CD8-positive, alpha-beta memory T cell (primary cell): ENCODE measurements around the gene ANKS6. TPM values are rescaled to one million over a fixed set of nuclear protein-coding genes. Genes with fewer than 3 reads are reported as not detected.

ENCODE experiments used
- CTCF ChIA-PET: fragments of 350-600 bp; sonication (Branson Sonifier 250); formaldehyde crosslinking; loops from one replicate; lab custom pipeline; 2021; ENCODE audit warnings: antibody characterized with exemption; lab: Charles Lee
- POLR2A ChIA-PET: fragments of 350-600 bp; sonication (Branson Sonifier 250); formaldehyde crosslinking; loops from one replicate; lab custom pipeline; 2021; ENCODE audit warnings: antibody characterized with exemption; lab: Charles Lee
- DNase-seq, 5 donors: peaks; one replicate each; pipeline versions ENCODE4 v3.0.0 to v3.0.0-alpha.2; 2020 to 2022; ENCODE audit warnings: mixed read lengths in 1 of 5
- H3K27ac ChIP-seq: one replicate; pipeline ENCODE4 v1.7.0; 2013; ENCODE audit warnings: low read depth, mild to moderate bottlenecking, low read length, moderate library complexity
- H3K27me3 ChIP-seq: 2 replicates; pipeline ENCODE4 v1.7.0; 2013; ENCODE audit warnings: low read length, mild to moderate bottlenecking; ENCODE audit not compliant: insufficient read depth, poor library complexity, severe bottlenecking
- H3K36me3 ChIP-seq: 2 replicates; pipeline ENCODE4 v1.7.0; 2013; ENCODE audit warnings: mild to moderate bottlenecking, low read length, moderate library complexity; ENCODE audit not compliant: insufficient read depth
- H3K4me1 ChIP-seq: 2 replicates; pipeline ENCODE4 v1.7.0; 2013; ENCODE audit warnings: mild to moderate bottlenecking, low read length, moderate library complexity; ENCODE audit not compliant: insufficient read depth
- H3K4me3 ChIP-seq: 2 replicates; pipeline ENCODE4 v1.7.0; 2013; ENCODE audit warnings: mild to moderate bottlenecking, low read length
- H3K9me3 ChIP-seq: 2 replicates; pipeline ENCODE4 v1.7.0; 2013; ENCODE audit warnings: mild to moderate bottlenecking, low read length
- H3K27ac Mint-ChIP-seq, 8 donors: one replicate each; pipeline ENCODE4 v1.8.0; 2020 to 2021; ENCODE audit warnings: mixed read lengths in 8 of 8, mild to moderate bottlenecking in 6 of 8, inconsistent platforms in 3 of 8, moderate library complexity in 3 of 8
- H3K27me3 Mint-ChIP-seq, 2 donors: one replicate each; pipeline ENCODE4 v1.8.0; 2020 to 2021; ENCODE audit warnings: mixed read lengths in 2 of 2, mild to moderate bottlenecking in 1 of 2, moderate library complexity in 1 of 2
- H3K36me3 Mint-ChIP-seq, 3 donors: one replicate each; pipeline ENCODE4 v1.8.0; 2020 to 2021; ENCODE audit warnings: mixed read lengths in 3 of 3, inconsistent platforms in 1 of 3, mild to moderate bottlenecking in 1 of 3
- H3K4me1 Mint-ChIP-seq, 3 donors: one replicate each; pipeline ENCODE4 v1.8.0; 2020 to 2021; ENCODE audit warnings: mixed read lengths in 3 of 3, inconsistent platforms in 1 of 3, mild to moderate bottlenecking in 1 of 3
- H3K4me3 Mint-ChIP-seq, 7 donors: one replicate each; pipeline ENCODE4 v1.8.0; 2020 to 2021; ENCODE audit warnings: mixed read lengths in 7 of 7, mild to moderate bottlenecking in 6 of 7, moderate library complexity in 4 of 7, inconsistent platforms in 2 of 7
- H3K9me3 Mint-ChIP-seq, 5 donors: one replicate each; pipeline ENCODE4 v1.8.0; 2020 to 2022; ENCODE audit warnings: mixed read lengths in 5 of 5, mild to moderate bottlenecking in 3 of 5, moderate library complexity in 2 of 5, inconsistent platforms in 1 of 5
- polyA plus RNA-seq: library from polyadenylated mRNA; unstranded; fragments of 300-500 nt; fragmentation: Illumina TruSeq; gene quantifications from one replicate; pipeline ENCODE4 v1.2.3, GENCODE V29; 2021
- total RNA-seq, 2 experiments: library from RNA; stranded (reverse); gene quantifications; one replicate each; pipeline ENCODE4 v1.2.3, GENCODE V29; 2021

ANKS6 gene
- total and polyA plus RNA-seq, 3 experiments from 2014 or later = 9.0 to 17.5 (median 16.8) TPM

DNA sequence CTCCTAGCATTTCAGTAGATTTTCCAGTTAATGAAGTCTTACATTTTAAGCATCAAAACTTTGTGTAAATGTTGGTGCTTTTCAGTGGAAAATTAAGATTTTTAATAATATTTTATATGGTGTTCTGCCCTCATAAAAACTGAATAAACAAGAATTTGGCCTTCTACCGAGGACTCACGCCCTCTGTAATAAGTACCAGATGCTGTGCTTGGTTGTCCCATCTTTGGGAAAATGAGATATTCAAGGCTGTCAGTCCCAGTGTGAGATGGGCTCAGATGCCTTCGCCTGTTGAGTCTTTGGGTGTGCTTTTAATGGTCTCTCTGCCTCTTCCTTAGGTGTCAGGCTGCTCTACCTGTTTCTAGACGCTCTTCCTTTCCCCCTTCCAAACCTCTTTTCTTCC lies 39.9 kb upstream of the ANKS6 start:
- Histone ChIP-seq H3K4me3 (no peak overlapping the region), H3K27ac (no peak overlapping the region), H3K27me3 (no peaks in the 10 kb centered on the region), H3K36me3 (peaks cover 3% of the 10 kb centered on the region), H3K4me1 (no peaks in the 10 kb centered on the region), H3K9me3 (no peaks in the 10 kb centered on the region)
- Mint-ChIP-seq H3K9me3 (no peaks in the 10 kb centered on the region), H3K27ac (no peak overlapping the region), H3K36me3 (peaks cover 4 to 66% (median 21%) of the 10 kb centered on the region in 3 donors), H3K27me3 (no peaks in the 10 kb centered on the region), H3K4me3 (no peak overlapping the region), H3K4me1 (no peaks in the 10 kb centered on the region)
- no peak for DNase-seq
- POLR2A ChIA-PET = no interaction called here
- CTCF ChIA-PET = no interaction called here

DNA sequence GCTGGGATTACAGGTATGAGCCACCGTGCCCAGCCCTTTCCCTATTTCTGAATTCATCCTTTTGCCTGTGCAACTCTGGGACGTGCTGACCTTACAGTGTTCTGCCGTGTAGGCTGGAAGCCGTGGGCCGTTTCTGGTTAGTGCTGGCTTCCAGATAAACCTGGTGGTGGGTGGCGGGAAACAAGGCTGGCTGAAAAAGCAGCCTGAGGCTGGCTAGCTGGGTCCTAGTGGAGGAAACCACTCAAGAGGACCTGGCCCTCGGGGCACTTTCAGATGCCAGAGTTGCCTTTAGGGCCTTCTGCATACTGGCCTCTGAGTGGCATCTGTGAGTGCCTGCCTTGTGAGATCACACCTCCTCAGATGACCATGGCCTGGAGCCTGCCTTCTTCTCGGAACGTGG lies 38.0 kb upstream of the ANKS6 start:
- Mint-ChIP-seq H3K9me3 (no peaks in the 10 kb centered on the region), H3K4me3 (no peak overlapping the region), H3K27me3 (no peaks in the 10 kb centered on the region), H3K36me3 (peaks cover 4 to 56% (median 23%) of the 10 kb centered on the region in 3 donors), H3K27ac (peak overlapping the region in 2 of 8 donors; percentile 37 to 44), H3K4me1 (no peaks in the 10 kb centered on the region)
- no peak overlapping the region for H3K27ac ChIP-seq
- no peak overlapping the region for H3K4me3 ChIP-seq
- ChIA-PET POLR2A (no interaction called here), CTCF (no interaction called here)
- no peaks in the 10 kb centered on the region for H3K4me1 ChIP-seq
- no peak for DNase-seq
- no peaks in the 10 kb centered on the region for H3K27me3 ChIP-seq
- H3K36me3 ChIP-seq = peaks cover 3% of the 10 kb centered on the region
- no peaks in the 10 kb centered on the region for H3K9me3 ChIP-seq

DNA sequence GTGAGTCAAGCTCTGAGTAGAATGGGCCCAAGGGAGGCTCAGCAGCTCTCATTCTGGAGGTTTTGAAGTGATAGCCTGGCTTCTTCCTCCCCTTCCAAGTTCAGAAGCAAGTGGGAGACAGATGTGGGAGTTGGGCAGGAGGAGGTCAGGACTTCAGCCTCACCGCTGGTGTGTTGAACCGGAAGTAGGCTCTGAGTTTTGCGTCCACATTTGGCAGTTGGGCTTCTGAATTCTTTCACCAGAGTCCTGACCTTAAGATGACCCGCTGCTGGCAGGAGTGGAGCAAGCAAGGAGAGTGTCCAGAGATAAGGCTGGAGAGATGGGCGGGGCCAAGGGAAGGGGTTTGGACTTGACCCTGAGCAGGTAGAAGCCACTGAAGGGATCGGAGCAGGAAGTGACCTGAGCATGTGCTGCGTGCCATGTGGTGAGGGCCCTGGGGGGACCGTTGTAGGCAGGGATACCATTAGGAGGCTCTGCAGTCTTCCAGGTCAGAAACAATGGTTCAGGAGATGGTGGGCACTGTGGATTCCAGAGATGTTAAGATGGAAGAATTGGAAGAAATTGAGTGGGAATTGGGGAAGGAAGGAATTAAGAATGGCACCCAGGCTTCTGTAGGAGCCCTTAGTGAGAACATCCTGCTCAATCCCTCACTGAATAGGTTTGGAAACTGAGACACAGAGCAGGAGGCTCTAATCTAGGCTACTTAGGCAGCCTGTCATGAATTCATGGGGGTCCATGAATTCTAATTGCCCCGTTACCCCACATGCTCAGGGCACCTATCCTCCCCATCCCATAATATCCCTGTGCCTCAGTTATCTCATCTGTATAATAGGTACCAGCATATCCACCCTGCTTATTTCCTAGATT lies 37.0 kb upstream of the ANKS6 start:
- no peaks in the 10 kb centered on the region for H3K4me1 Mint-ChIP-seq
- no peaks in the 10 kb centered on the region for H3K9me3 Mint-ChIP-seq
- POLR2A ChIA-PET = no interaction called here
- peaks cover 4 to 52% (median 23%) of the 10 kb centered on the region in 3 donors for H3K36me3 Mint-ChIP-seq
- no peaks in the 10 kb centered on the region for H3K4me1 ChIP-seq
- H3K27ac Mint-ChIP-seq = no peak overlapping the region
- no peak overlapping the region for H3K4me3 ChIP-seq
- no peaks in the 10 kb centered on the region for H3K27me3 Mint-ChIP-seq
- CTCF ChIA-PET = no interaction called here
- no peak for DNase-seq
- no peak overlapping the region for H3K4me3 Mint-ChIP-seq
- peaks cover 3% of the 10 kb centered on the region for H3K36me3 ChIP-seq
- H3K9me3 ChIP-seq = no peaks in the 10 kb centered on the region
- H3K27ac ChIP-seq = peak overlapping the region; percentile 64
- H3K27me3 ChIP-seq = no peaks in the 10 kb centered on the region

DNA sequence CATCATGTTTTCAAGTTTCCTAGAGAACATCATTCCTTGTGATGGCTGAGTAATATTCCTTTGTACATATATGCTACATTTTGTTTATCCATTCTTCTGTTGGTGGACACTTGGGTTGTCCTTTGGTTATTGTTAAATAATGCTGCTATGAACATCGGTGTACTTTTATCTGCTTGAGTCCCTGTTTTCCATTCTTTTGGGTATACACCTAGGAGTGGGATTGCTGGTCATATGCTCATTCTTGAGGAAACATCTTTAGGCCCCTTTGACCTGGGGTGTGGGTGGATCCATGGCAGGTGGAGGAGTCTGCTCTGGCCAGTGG lies 36.4 kb upstream of the ANKS6 start:
- Histone ChIP-seq H3K27ac (peak overlapping the region; percentile 64), H3K4me3 (no peak overlapping the region), H3K9me3 (no peaks in the 10 kb centered on the region), H3K27me3 (no peaks in the 10 kb centered on the region), H3K36me3 (peaks cover 3% of the 10 kb centered on the region), H3K4me1 (no peaks in the 10 kb centered on the region)
- Mint-ChIP-seq H3K4me3 (no peak overlapping the region), H3K36me3 (peaks cover 4 to 53% (median 23%) of the 10 kb centered on the region in 3 donors), H3K9me3 (no peaks in the 10 kb centered on the region), H3K27ac (peak overlapping the region in 1 of 8 donors; percentile 41), H3K27me3 (no peaks in the 10 kb centered on the region), H3K4me1 (no peaks in the 10 kb centered on the region)
- DNase-seq = no peak
- CTCF ChIA-PET = no interaction called here
- POLR2A ChIA-PET = no interaction called here

DNA sequence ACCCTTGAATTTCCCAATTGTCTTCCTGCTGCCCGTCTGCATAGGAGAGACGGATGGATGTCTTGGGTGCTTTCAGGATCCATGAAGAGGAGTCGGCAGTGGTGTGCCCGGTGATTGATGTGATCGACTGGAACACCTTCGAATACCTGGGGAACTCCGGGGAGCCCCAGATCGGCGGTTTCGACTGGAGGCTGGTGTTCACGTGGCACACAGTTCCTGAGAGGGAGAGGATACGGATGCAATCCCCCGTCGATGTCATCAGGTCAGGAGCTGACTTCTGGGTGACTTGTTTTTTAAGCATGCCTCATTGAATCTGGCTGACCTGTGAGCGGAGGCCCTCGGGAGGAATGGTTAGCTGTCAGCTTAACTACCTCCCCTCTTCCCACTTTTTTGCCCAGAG lies 35.3 kb upstream of the ANKS6 start:
- no peaks in the 10 kb centered on the region for H3K27me3 ChIP-seq
- no peak for DNase-seq
- H3K4me3 ChIP-seq = no peak overlapping the region
- no peak overlapping the region for H3K27ac ChIP-seq
- Mint-ChIP-seq H3K9me3 (no peaks in the 10 kb centered on the region), H3K4me3 (no peak overlapping the region), H3K36me3 (peaks cover 4 to 55% (median 20%) of the 10 kb centered on the region in 3 donors), H3K27ac (no peak overlapping the region), H3K4me1 (no peaks in the 10 kb centered on the region), H3K27me3 (no peaks in the 10 kb centered on the region)
- no peaks in the 10 kb centered on the region for H3K9me3 ChIP-seq
- POLR2A ChIA-PET = no interaction called here
- H3K4me1 ChIP-seq = no peaks in the 10 kb centered on the region
- CTCF ChIA-PET = no interaction called here
- H3K36me3 ChIP-seq = peaks cover 3% of the 10 kb centered on the region

DNA sequence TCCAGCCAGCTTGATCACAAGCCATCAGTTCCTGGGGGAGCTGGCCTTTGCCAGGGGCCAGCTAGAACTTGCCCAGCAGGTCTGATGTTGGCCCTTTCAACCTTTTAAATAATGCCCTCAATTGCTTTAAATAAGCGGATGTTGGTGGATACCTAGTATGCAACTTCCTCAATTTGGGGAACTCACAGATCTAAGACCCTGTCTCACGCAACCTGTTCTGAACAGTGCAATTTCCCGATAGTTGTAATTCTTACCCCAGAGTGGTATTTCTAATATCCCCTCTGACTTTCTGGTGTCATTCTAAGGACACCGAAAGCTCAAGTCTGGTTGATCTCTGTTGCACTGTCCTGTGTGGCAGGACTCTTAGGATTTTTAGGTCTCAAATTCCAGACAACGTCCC lies 34.2 kb upstream of the ANKS6 start:
- DNase-seq = no peak
- POLR2A ChIA-PET = no interaction called here
- Mint-ChIP-seq H3K9me3 (no peaks in the 10 kb centered on the region), H3K4me3 (no peak overlapping the region), H3K36me3 (peaks cover 4 to 54% (median 17%) of the 10 kb centered on the region in 3 donors), H3K27me3 (no peaks in the 10 kb centered on the region), H3K4me1 (no peaks in the 10 kb centered on the region), H3K27ac (no peak overlapping the region)
- H3K27me3 ChIP-seq = no peaks in the 10 kb centered on the region
- CTCF ChIA-PET = no interaction called here
- H3K4me3 ChIP-seq = no peak overlapping the region
- no peak overlapping the region for H3K27ac ChIP-seq
- H3K36me3 ChIP-seq = no peaks in the 10 kb centered on the region
- H3K4me1 ChIP-seq = no peaks in the 10 kb centered on the region
- H3K9me3 ChIP-seq = no peaks in the 10 kb centered on the region

DNA sequence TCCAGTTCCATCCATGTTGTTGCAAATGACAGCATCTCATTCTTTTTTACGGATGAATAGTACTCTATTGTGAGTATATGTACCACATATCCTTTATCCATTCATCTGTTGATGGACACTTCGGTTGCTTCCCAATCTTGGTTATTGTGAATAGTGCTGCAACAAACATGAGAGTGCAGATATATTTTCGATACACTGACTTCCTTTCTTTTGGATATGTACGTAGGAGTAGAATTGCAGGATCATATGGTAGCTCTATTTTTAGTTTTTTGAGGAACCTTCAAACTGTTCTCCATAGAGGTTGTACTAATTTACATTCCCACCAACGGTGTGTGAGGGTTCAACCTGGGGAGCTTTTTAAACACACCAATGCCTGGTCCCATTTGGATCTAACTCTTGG lies 33.4 kb upstream of the ANKS6 start:
- H3K4me1 Mint-ChIP-seq = no peaks in the 10 kb centered on the region

DNA sequence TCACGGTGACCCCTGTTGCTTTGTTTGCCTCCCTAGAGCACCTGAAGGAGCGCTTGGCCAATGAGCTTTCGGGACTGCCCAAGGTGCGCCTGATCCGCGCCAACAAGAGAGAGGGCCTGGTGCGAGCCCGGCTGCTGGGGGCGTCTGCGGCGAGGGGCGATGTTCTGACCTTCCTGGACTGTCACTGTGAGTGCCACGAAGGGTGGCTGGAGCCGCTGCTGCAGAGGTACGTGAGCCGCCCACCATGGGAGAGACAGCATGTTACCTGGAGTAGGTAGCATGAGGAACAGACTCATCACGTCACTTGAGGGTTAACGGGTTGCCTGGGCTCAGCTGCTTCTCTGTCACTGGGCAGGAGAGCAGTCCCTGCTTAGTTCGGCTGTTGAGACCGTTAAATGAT lies 30.4 kb upstream of the ANKS6 start:
- peaks cover 4 to 42% (median 6%) of the 10 kb centered on the region in 3 donors for H3K36me3 Mint-ChIP-seq
- POLR2A ChIA-PET = no interaction called here

More for the DNA sequence above, 33.4 kb upstream of the ANKS6 start:
- ChIA-PET CTCF (no interaction called here), POLR2A (no interaction called here)
- no peaks in the 10 kb centered on the region for H3K27me3 Mint-ChIP-seq
- peaks cover 4 to 47% (median 12%) of the 10 kb centered on the region in 3 donors for H3K36me3 Mint-ChIP-seq
- no peaks in the 10 kb centered on the region for H3K9me3 Mint-ChIP-seq
- Histone ChIP-seq H3K36me3 (no peaks in the 10 kb centered on the region), H3K27me3 (no peaks in the 10 kb centered on the region), H3K4me1 (no peaks in the 10 kb centered on the region), H3K9me3 (no peaks in the 10 kb centered on the region), H3K27ac (no peak overlapping the region), H3K4me3 (no peak overlapping the region)
- no peak for DNase-seq
- H3K4me3 Mint-ChIP-seq = no peak overlapping the region
- no peak overlapping the region for H3K27ac Mint-ChIP-seq

More for the DNA sequence above, 30.4 kb upstream of the ANKS6 start:
- H3K4me3 ChIP-seq = no peak overlapping the region
- no peak for DNase-seq
- H3K27ac ChIP-seq = no peak overlapping the region
- no peak overlapping the region for H3K27ac Mint-ChIP-seq
- CTCF ChIA-PET = no interaction called here
- H3K9me3 Mint-ChIP-seq = no peaks in the 10 kb centered on the region
- H3K9me3 ChIP-seq = no peaks in the 10 kb centered on the region
- H3K4me1 Mint-ChIP-seq = no peaks in the 10 kb centered on the region
- no peaks in the 10 kb centered on the region for H3K4me1 ChIP-seq
- no peaks in the 10 kb centered on the region for H3K36me3 ChIP-seq
- no peaks in the 10 kb centered on the region for H3K27me3 ChIP-seq
- H3K27me3 Mint-ChIP-seq = peaks cover 0 to 3% of the 10 kb centered on the region in 2 donors
- no peak overlapping the region for H3K4me3 Mint-ChIP-seq
